Adrenal gland (tissue), 5 donors: Measurements from ENCODE around the gene POLR1H.

Experiments used
- POLR2A ChIP-seq, 2 donors: fragments of 450-650 bp; IDR thresholded peaks; one replicate each; pipeline ENCODE4 v1.6.1; 2017; ENCODE audit warnings: antibody characterized with exemption in 2 of 2, mild to moderate bottlenecking in 2 of 2, moderate library complexity in 1 of 2
- TF ChIP-seq, protein P1 (sequence below), 6 experiments: fragments of 450-650 bp in 4 of 6; fragments of 200-600 bp in 2 of 6; sonication (generic) in 1 of 6; IDR thresholded peaks; 1 replicate in 5 of 6; 2 replicates in 1 of 6; pipeline versions ENCODE4 v1.5.1 to v1.8.0; 2016 to 2021; ENCODE audit warnings: antibody characterized with exemption in 6 of 6, mild to moderate bottlenecking in 2 of 6, moderate library complexity in 1 of 6
- donor health status: DM: no; HTN: no; CAD: no.

DNA sequence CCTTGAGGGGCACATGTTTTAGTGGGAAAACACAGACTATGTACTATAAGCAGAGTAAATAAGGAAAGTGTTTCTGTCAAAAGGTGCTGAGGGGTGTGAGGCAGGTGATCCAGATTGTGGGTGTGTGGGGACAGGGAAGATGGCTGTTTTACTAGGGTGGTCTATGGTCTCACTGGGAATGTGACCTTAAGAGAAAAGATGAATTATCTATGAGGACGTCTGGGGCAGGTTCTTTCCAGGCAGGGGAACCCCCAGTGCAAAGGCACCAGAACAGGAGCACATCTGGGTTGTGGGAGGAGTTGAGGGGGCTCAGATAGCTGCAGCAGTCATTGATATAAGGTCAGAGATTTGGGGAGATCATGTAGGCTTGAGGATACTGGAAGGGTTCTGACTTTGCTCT is 18.2 kb upstream of the POLR1H start:
- TF ChIP-seq POLR2A (IDR thresholded peaks at IDR 0.05) = no peak
- TF ChIP-seq, protein P1, sequence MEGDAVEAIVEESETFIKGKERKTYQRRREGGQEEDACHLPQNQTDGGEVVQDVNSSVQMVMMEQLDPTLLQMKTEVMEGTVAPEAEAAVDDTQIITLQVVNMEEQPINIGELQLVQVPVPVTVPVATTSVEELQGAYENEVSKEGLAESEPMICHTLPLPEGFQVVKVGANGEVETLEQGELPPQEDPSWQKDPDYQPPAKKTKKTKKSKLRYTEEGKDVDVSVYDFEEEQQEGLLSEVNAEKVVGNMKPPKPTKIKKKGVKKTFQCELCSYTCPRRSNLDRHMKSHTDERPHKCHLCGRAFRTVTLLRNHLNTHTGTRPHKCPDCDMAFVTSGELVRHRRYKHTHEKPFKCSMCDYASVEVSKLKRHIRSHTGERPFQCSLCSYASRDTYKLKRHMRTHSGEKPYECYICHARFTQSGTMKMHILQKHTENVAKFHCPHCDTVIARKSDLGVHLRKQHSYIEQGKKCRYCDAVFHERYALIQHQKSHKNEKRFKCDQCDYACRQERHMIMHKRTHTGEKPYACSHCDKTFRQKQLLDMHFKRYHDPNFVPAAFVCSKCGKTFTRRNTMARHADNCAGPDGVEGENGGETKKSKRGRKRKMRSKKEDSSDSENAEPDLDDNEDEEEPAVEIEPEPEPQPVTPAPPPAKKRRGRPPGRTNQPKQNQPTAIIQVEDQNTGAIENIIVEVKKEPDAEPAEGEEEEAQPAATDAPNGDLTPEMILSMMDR (IDR thresholded peaks at IDR 0.05) = no peak
